SU-DHL-6 (cell line): ENCODE measurements around the gene ITGB1.
"Not testable (repeated sequence)": the region's sequence is repeated elsewhere in the genome, so short reads cannot be mapped to it uniquely, and the experiment has no call there.

Experiments
- H2AFZ ChIP-seq: fragments of 200-600 bp; sonication (generic); 2 replicates; pipeline ENCODE4 v1.6.1; 2014; ENCODE audit warnings: low read depth, mild to moderate bottlenecking, moderate library complexity, mixed read lengths, antibody characterized with exemption, low read length; ENCODE audit not compliant: severe bottlenecking
- H3F3A ChIP-seq: fragments of 200-600 bp; shearing (Covaris generic); 2 replicates; pipeline ENCODE4 v1.6.0; 2016; ENCODE audit warnings: antibody characterized with exemption, mild to moderate bottlenecking; ENCODE audit not compliant: insufficient read depth
- H3K27ac ChIP-seq: fragments of 200-600 bp; sonication (generic); 2 replicates; pipeline ENCODE4 v1.5.1; 2016; ENCODE audit warnings: low read depth, mild to moderate bottlenecking, low read length, moderate library complexity, mixed read lengths
- H3K27me3 ChIP-seq: fragments of 200-600 bp; sonication (generic), shearing (Covaris generic); 2 replicates; pipeline ENCODE4 v1.6.0; 2014; ENCODE audit warnings: mild to moderate bottlenecking, low read length
- H3K36me3 ChIP-seq: fragments of 200-600 bp; sonication (generic); 2 replicates; pipeline ENCODE4 v1.6.1; 2014; ENCODE audit warnings: mild to moderate bottlenecking, low read length, mixed read lengths
- H3K4me2 ChIP-seq: fragments of 300-600, 200-600 bp; shearing (Covaris generic), sonication (generic); 2 replicates; pipeline ENCODE4 v1.6.0; 2014; ENCODE audit warnings: low read length, low read depth, mild to moderate bottlenecking; ENCODE audit not compliant: poor library complexity, severe bottlenecking
- H3K4me3 ChIP-seq: fragments of 200-600 bp; sonication (generic); 2 replicates; pipeline ENCODE4 v1.5.1; 2014; ENCODE audit warnings: antibody characterized with exemption, low read length, mild to moderate bottlenecking, mixed read lengths; ENCODE audit not compliant: insufficient read depth, poor library complexity, severe bottlenecking
- H3K79me2 ChIP-seq: fragments of 200-600 bp; sonication (generic); 2 replicates; pipeline ENCODE4 v1.6.1; 2014; ENCODE audit warnings: mild to moderate bottlenecking, low read length, moderate library complexity; ENCODE audit not compliant: insufficient read depth
- H3K9ac ChIP-seq: fragments of 200-600 bp; sonication (generic); 2 replicates; pipeline ENCODE4 v1.7.0; 2014; ENCODE audit warnings: mild to moderate bottlenecking, low read length
- H3K9me2 ChIP-seq: fragments of 200-600 bp; sonication (generic); replicated peaks from 2 replicates; pipeline ENCODE4 v1.6.1; 2014; ENCODE audit warnings: low read length; ENCODE audit not compliant: insufficient read depth
- H3K9me3 ChIP-seq: fragments of 200-600 bp; sonication (generic); 2 replicates; pipeline ENCODE4 v1.6.1; 2014; ENCODE audit warnings: low read length, mixed read lengths; ENCODE audit not compliant: insufficient read depth
- H4K20me1 ChIP-seq: fragments of 200-600 bp; sonication (generic); 2 replicates; pipeline ENCODE4 v1.6.1; 2014; ENCODE audit warnings: low read depth, mild to moderate bottlenecking, antibody characterized with exemption, low read length, moderate library complexity, mixed read lengths
- CTCF ChIP-seq: fragments of 200-600 bp; sonication (generic); IDR thresholded peaks from one replicate; pipeline ENCODE4 v1.5.1; 2017; ENCODE audit warnings: antibody characterized with exemption, mild to moderate bottlenecking, low read length, moderate library complexity; ENCODE audit not compliant: insufficient read depth, poor library complexity, severe bottlenecking
- EZH2phosphoT487 ChIP-seq: fragments of 200-600 bp; sonication (generic), shearing (Covaris generic); conservative IDR thresholded peaks from 2 replicates; pipeline ENCODE4 v1.6.1; 2018; ENCODE audit warnings: mild to moderate bottlenecking, antibody characterized with exemption, low read length, moderate library complexity, mixed read lengths

Gene ITGB1

DNA sequence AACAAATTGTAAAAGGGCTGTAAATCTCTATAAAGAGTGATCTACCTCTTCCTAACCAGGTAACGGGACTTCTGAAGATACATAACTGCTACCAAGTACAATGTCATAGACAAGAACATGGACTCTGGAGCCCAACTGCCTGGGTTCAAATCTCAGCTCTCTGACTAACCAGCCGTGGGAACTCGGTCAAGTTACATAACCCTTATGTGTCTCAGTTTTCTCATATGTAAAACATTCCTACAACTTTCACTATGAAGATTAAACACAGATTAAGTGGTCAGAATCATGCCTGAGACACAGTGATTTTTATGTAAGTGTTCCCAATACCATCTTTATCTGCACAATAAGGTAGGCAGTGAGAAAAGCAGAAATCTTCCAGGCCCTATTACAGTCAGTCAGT, 52.6 kb downstream of the ITGB1 start:
- no peaks in the 10 kb centered on the region for H3K79me2 ChIP-seq
- no peaks in the 10 kb centered on the region for H3K36me3 ChIP-seq
- H3K4me3 ChIP-seq: no peak overlapping the region
- H3K9ac ChIP-seq: no peak overlapping the region
- H3K9me3 ChIP-seq: no peaks in the 10 kb centered on the region
- no peak for TF ChIP-seq CTCF
- H3K9me2 ChIP-seq: no peaks in the 10 kb centered on the region
- no peaks in the 10 kb centered on the region for H3K27me3 ChIP-seq
- H2AFZ ChIP-seq: no peak overlapping the region
- no peak overlapping the region for H3K4me2 ChIP-seq
- no peaks in the 10 kb centered on the region for H3F3A ChIP-seq
- no peaks in the 10 kb centered on the region for H4K20me1 ChIP-seq
- no peak overlapping the region for H3K27ac ChIP-seq

- no peaks in the 10 kb centered on the region for H3K79me2 ChIP-seq
Observed at GRCh38 chr10:32901815-32902214, 56.2 kb downstream of the ITGB1 start.

GRCh38 chr10:32895200-32895968, 62.6 kb downstream of the ITGB1 start:
- not testable (repeated sequence) for H3K27ac ChIP-seq, H3K9me2 ChIP-seq, H3F3A ChIP-seq, H3K9ac ChIP-seq, H3K79me2 ChIP-seq, H3K9me3 ChIP-seq, H4K20me1 ChIP-seq, H3K4me2 ChIP-seq, H3K4me3 ChIP-seq, H2AFZ ChIP-seq, H3K36me3 ChIP-seq, H3K27me3 ChIP-seq

More at GRCh38 chr10:32901815-32902214, 56.2 kb downstream of the ITGB1 start:
- Histone ChIP-seq H3K9ac (no peak overlapping the region), H3K9me2 (no peaks in the 10 kb centered on the region), H4K20me1 (no peaks in the 10 kb centered on the region), H3K27ac (no peak overlapping the region), H2AFZ (no peak overlapping the region), H3K9me3 (no peaks in the 10 kb centered on the region), H3K27me3 (no peaks in the 10 kb centered on the region), H3K36me3 (no peaks in the 10 kb centered on the region), H3F3A (no peaks in the 10 kb centered on the region), H3K4me3 (no peak overlapping the region), H3K4me2 (no peak overlapping the region)
- TF ChIP-seq EZH2phosphoT487: no peak
- no peak for TF ChIP-seq CTCF

- no peaks in the 10 kb centered on the region for H4K20me1 ChIP-seq
- no peaks in the 10 kb centered on the region for H3K9me3 ChIP-seq
- H3K27me3 ChIP-seq: no peaks in the 10 kb centered on the region
- H3K36me3 ChIP-seq: no peaks in the 10 kb centered on the region
- no peak overlapping the region for H3K27ac ChIP-seq
- no peak overlapping the region for H3K4me2 ChIP-seq
- no peaks in the 10 kb centered on the region for H3K79me2 ChIP-seq
- H3K9me2 ChIP-seq: no peaks in the 10 kb centered on the region
- no peak for TF ChIP-seq EZH2phosphoT487
- no peak for TF ChIP-seq CTCF
- H3F3A ChIP-seq: no peaks in the 10 kb centered on the region
- H3K4me3 ChIP-seq: no peak overlapping the region
- no peak overlapping the region for H2AFZ ChIP-seq
- H3K9ac ChIP-seq: no peak overlapping the region
Observed at GRCh38 chr10:32893916-32894664, 63.9 kb downstream of the ITGB1 start.
